SU-DHL-6 (cell line): Measurements from ENCODE around the gene ZNF281.

Experiments
- CTCF ChIP-seq: fragments of 200-600 bp; sonication (generic); IDR thresholded peaks from one replicate; pipeline ENCODE4 v1.5.1; 2017; ENCODE audit warnings: antibody characterized with exemption, mild to moderate bottlenecking, low read length, moderate library complexity; ENCODE audit not compliant: insufficient read depth, poor library complexity, severe bottlenecking
- EZH2phosphoT487 ChIP-seq: fragments of 200-600 bp; sonication (generic), shearing (Covaris generic); conservative IDR thresholded peaks from 2 replicates; pipeline ENCODE4 v1.6.1; 2018; ENCODE audit warnings: mild to moderate bottlenecking, antibody characterized with exemption, low read length, moderate library complexity, mixed read lengths

DNA sequence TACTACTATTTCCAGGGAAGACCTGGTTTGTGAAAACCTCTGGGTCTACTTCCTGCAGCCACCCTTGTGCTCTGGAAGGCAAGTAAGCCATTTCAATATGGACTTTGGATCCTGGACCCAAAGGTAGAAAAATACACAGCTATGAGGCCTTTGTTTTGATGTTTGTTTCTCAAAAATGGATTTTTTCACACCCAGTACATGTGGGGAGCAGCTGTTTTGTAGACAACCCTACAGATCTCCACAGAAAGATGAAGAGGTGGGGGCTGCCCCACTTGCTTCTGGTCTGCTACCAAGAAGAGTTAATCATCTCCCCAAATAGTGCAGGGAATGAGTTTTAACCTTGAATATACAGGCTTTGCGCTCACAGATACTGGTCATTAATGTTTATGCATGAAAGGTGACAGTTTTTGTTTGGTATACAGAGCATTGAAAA, 29.2 kb downstream of the ZNF281 start:
- no peak for TF ChIP-seq CTCF
- TF ChIP-seq EZH2phosphoT487 = no peak
